IMR-90 (cell line): Measurements from ENCODE around the gene STAG2. TPM values are rescaled to one million over a fixed set of nuclear protein-coding genes. Genes with fewer than 3 reads are reported as not detected.

ENCODE experiments used
- ATAC-seq: fragments of 200-7000 bp; cut with Tn5 transposase; 2 replicates; pipeline ENCODE4 v1.9.1; 2020; ENCODE audit warnings: low read depth, mild to moderate bottlenecking, moderate library complexity
- BruUV-seq: library from RNA; stranded (reverse); fragments of 400-500 nt; replicated peaks from 2 replicates; lab custom pipeline; 2021; lab: Mats Ljungman, UMichigan
- CTCF ChIA-PET: fragments of 300-600 bp; formaldehyde crosslinking; extraction: SDS; loops from one replicate; lab custom pipeline; 2021; ENCODE audit warnings: antibody characterized with exemption; lab: Yijun Ruan, JAX
- POLR2A ChIA-PET: fragments of 300-600 bp; sonication (Branson Sonifier 250); formaldehyde crosslinking; loops from one replicate; lab custom pipeline; 2022; ENCODE audit warnings: antibody characterized with exemption; ENCODE audit not compliant: unreplicated experiment; lab: Charles Lee
- DNase-seq: peaks from one replicate; pipeline ENCODE4 v3.0.0; 2013
- H2AFZ ChIP-seq: replicated peaks from 2 replicates; pipeline ENCODE3; 2013; ENCODE audit warnings: low read length, mild to moderate bottlenecking; ENCODE audit not compliant: poor library complexity
- H2AK5ac ChIP-seq: 2 replicates; pipeline ENCODE4 v1.6.1; 2013; ENCODE audit warnings: low read depth, low read length, inconsistent platforms
- H2AK9ac ChIP-seq: replicated peaks from 2 replicates; pipeline ENCODE3; 2013; ENCODE audit warnings: mild to moderate bottlenecking, low read depth, low read length, moderate library complexity; ENCODE audit not compliant: poor library complexity
- H2BK120ac ChIP-seq: 2 replicates; pipeline ENCODE4 v1.6.1; 2013; ENCODE audit warnings: low read depth, low read length, inconsistent platforms
- H2BK15ac ChIP-seq: 3 replicates; pipeline ENCODE4 v1.6.1; 2013; ENCODE audit warnings: low read depth, low read length, inconsistent platforms
- H2BK20ac ChIP-seq: 2 replicates; pipeline ENCODE4 v1.6.1; 2013; ENCODE audit warnings: low read depth, mild to moderate bottlenecking, inconsistent platforms, low read length, moderate library complexity
- H2BK5ac ChIP-seq: 2 replicates; pipeline ENCODE4 v1.6.1; 2013; ENCODE audit warnings: mild to moderate bottlenecking, low read depth, low read length, inconsistent platforms; ENCODE audit not compliant: poor library complexity, severe bottlenecking
- H3K14ac ChIP-seq: replicated peaks from 2 replicates; pipeline ENCODE4 v1.6.1; 2013; ENCODE audit warnings: low read depth, low read length, inconsistent platforms
- H3K18ac ChIP-seq: 2 replicates; pipeline ENCODE4 v1.6.1; 2013; ENCODE audit warnings: low read depth, low read length, control low read depth
- H3K23ac ChIP-seq: 2 replicates; pipeline ENCODE4 v1.6.1; 2013; ENCODE audit warnings: low read depth, low read length, inconsistent platforms
- H3K27ac ChIP-seq: 2 replicates; pipeline ENCODE4 v1.5.1; 2013; ENCODE audit warnings: mild to moderate bottlenecking, control low read depth, low read length; ENCODE audit not compliant: insufficient read depth
- H3K27me3 ChIP-seq: 2 replicates; pipeline ENCODE4 v1.6.1; 2013; ENCODE audit warnings: low read length; ENCODE audit not compliant: control insufficient read depth, insufficient read depth
- H3K36me3 ChIP-seq: 2 replicates; pipeline ENCODE4 v1.6.1; 2013; ENCODE audit warnings: low read length, mixed read lengths; ENCODE audit not compliant: control insufficient read depth, insufficient read depth
- H3K4ac ChIP-seq: 2 replicates; pipeline ENCODE4 v1.6.1; 2013; ENCODE audit warnings: low read depth, low read length, inconsistent platforms
- H3K4me1 ChIP-seq: 2 replicates; pipeline ENCODE4 v1.6.1; 2013; ENCODE audit warnings: low read length, mixed read lengths; ENCODE audit not compliant: control insufficient read depth, insufficient read depth
- H3K4me2 ChIP-seq: 2 replicates; pipeline ENCODE4 v1.6.1; 2013; ENCODE audit warnings: low read depth, mild to moderate bottlenecking, control low read depth, low read length, moderate library complexity
- H3K4me3 ChIP-seq: 2 replicates; pipeline ENCODE4 v1.5.1; 2013; ENCODE audit warnings: low read depth, mild to moderate bottlenecking, control low read depth, low read length, moderate library complexity; ENCODE audit not compliant: insufficient read depth
- H3K56ac ChIP-seq: 2 replicates; pipeline ENCODE4 v1.6.1; 2013; ENCODE audit warnings: low read length, inconsistent platforms; ENCODE audit not compliant: insufficient read depth; ENCODE audit errors: extremely low read depth
- H3K79me1 ChIP-seq, 2 experiments: 2 replicates each; pipeline ENCODE4 v1.6.1; 2013; ENCODE audit warnings: low read length in 2 of 2, inconsistent platforms in 1 of 2, low read depth in 1 of 2
- H3K9ac ChIP-seq: 2 replicates; pipeline ENCODE4 v1.6.1; 2013; ENCODE audit warnings: low read depth, low read length, control low read depth
- H3K9me1 ChIP-seq: 2 replicates; pipeline ENCODE4 v1.6.1; 2013; ENCODE audit warnings: low read length, inconsistent platforms; ENCODE audit not compliant: insufficient read depth
- H3K9me3 ChIP-seq: 2 replicates; pipeline ENCODE4 v1.6.1; 2013; ENCODE audit warnings: low read length; ENCODE audit not compliant: control insufficient read depth, insufficient read depth
- H4K20me1 ChIP-seq: 2 replicates; pipeline ENCODE4 v1.6.1; 2013; ENCODE audit warnings: low read length, inconsistent platforms; ENCODE audit not compliant: insufficient read depth
- H4K5ac ChIP-seq: 2 replicates; pipeline ENCODE4 v1.6.1; 2013; ENCODE audit warnings: mild to moderate bottlenecking, low read depth, low read length, control low read depth
- H4K8ac ChIP-seq, 2 experiments: 2 replicates each; pipeline ENCODE4 v1.6.1; 2013; ENCODE audit warnings: low read depth in 2 of 2, low read length in 2 of 2, control low read depth in 1 of 2, inconsistent platforms in 1 of 2
- H4K91ac ChIP-seq: 2 replicates; pipeline ENCODE4 v1.6.1; 2013; ENCODE audit warnings: low read depth, low read length, inconsistent platforms; ENCODE audit not compliant: insufficient read depth
- BHLHE40 ChIP-seq: fragments of 150-350 bp; IDR thresholded peaks from 2 replicates; pipeline ENCODE4 v1.6.1; 2016; ENCODE audit warnings: mild to moderate bottlenecking, low read depth, low read length
- CEBPB ChIP-seq: IDR thresholded peaks from 2 replicates; pipeline ENCODE4 v1.6.1; 2012; ENCODE audit warnings: low read depth, low read length, improper control_type of control experiment
- CHD1 ChIP-seq: IDR thresholded peaks from 2 replicates; pipeline ENCODE4 v1.6.1; 2012; ENCODE audit warnings: low read depth, low read length, improper control_type of control experiment
- FOS ChIP-seq: fragments of 150-350 bp; IDR thresholded peaks from 2 replicates; pipeline ENCODE4 v1.6.1; 2016; ENCODE audit warnings: low read depth, low read length
- MAFK ChIP-seq: IDR thresholded peaks from 2 replicates; pipeline ENCODE4 v1.6.1; 2012; ENCODE audit warnings: low read depth, low read length, improper control_type of control experiment
- MAZ ChIP-seq: IDR thresholded peaks from 2 replicates; pipeline ENCODE4 v1.6.1; 2012; ENCODE audit warnings: low read depth, mild to moderate bottlenecking, low read length, improper control_type of control experiment, moderate library complexity, borderline replicate concordance
- MXI1 ChIP-seq: IDR thresholded peaks from 2 replicates; pipeline ENCODE4 v1.6.1; 2012; ENCODE audit warnings: low read depth, mild to moderate bottlenecking, low read length, moderate library complexity, borderline replicate concordance
- NFE2L2 ChIP-seq: fragments of 150-350 bp; IDR thresholded peaks from 2 replicates; pipeline ENCODE4 v1.6.1; 2016; ENCODE audit warnings: low read depth, mild to moderate bottlenecking, low read length
- POLR2A ChIP-seq: IDR thresholded peaks from 2 replicates; pipeline ENCODE4 v1.6.1; 2012; ENCODE audit warnings: mild to moderate bottlenecking, low read depth, low read length
- RAD21 ChIP-seq: IDR thresholded peaks from 2 replicates; pipeline ENCODE4 v1.6.1; 2012; ENCODE audit warnings: low read length, improper control_type of control experiment
- RCOR1 ChIP-seq: IDR thresholded peaks from 2 replicates; pipeline ENCODE4 v1.6.1; 2012; ENCODE audit warnings: mild to moderate bottlenecking, low read length, improper control_type of control experiment; ENCODE audit not compliant: insufficient replicate concordance
- RFX5 ChIP-seq: IDR thresholded peaks from 2 replicates; pipeline ENCODE4 v1.8.0; 2012; ENCODE audit warnings: low read depth, mild to moderate bottlenecking, low read length, moderate library complexity
- WGBS, 2 experiments: methylation state at CpG; one replicate each; pipeline versions ENCODE4 v1.1.5 to v1.1.7; 2013; ENCODE audit warnings: missing lambda C conversion rate in 2 of 2; ENCODE audit not compliant: insufficient read length in 1 of 2; ENCODE audit errors: extremely low coverage in 2 of 2; 5-methylcytosine and 5-hydroxymethylcytosine counted together
- dilution Hi-C: fragments of 300-500 bp; cut with HindIII; formaldehyde crosslinking; loops from one replicate; pipeline ENCODE4 v1.14.3; 2018; ENCODE audit warnings: low sequenced_read_pairs; ENCODE audit not compliant: unreplicated experiment
- in situ Hi-C: fragments of 300-500 bp; cut with MboI; formaldehyde crosslinking; loops from 3 replicates; pipeline ENCODE4 v1.14.3; 2019; ENCODE audit warnings: low sequenced_read_pairs, inconsistent platforms, mixed read lengths
- intact Hi-C: fragments of 100-400 bp; cut with micrococcal nuclease; formaldehyde crosslinking; loops from 2 replicates; pipeline ENCODE4 v1.10.0; 2022
- polyA plus RNA-seq, 3 experiments: library from polyadenylated mRNA; depleted of rRNA; stranded (reverse); fragments of >200 nt; gene quantifications; 2 replicates each; pipeline ENCODE4 v1.2.3, GENCODE V29; 2012; ENCODE audit warnings: low replicate concordance in 1 of 3
- total RNA-seq: library from RNA; depleted of rRNA; stranded (reverse); fragments of >200 nt; gene quantifications from 2 replicates; pipeline ENCODE4 v1.2.3, GENCODE V29; 2012
- TF ChIP-seq, protein P1 (sequence below): conservative IDR thresholded peaks from 2 replicates; pipeline ENCODE4 v1.5.1; 2012; ENCODE audit warnings: mild to moderate bottlenecking, low read depth, low read length, improper control_type of control experiment
- TF ChIP-seq, protein P2 (sequence below): fragments of 150-350 bp; IDR thresholded peaks from 2 replicates; pipeline ENCODE4 v1.6.1; 2016; ENCODE audit warnings: low read depth, mild to moderate bottlenecking, low read length, moderate library complexity, borderline replicate concordance
- TF ChIP-seq, protein P3 (sequence below): fragments of 150-350 bp; IDR thresholded peaks from 2 replicates; pipeline ENCODE4 v1.6.1; 2017; ENCODE audit warnings: mild to moderate bottlenecking, antibody characterized with exemption, low read length, low read depth

STAG2 gene
- total and polyA plus RNA-seq, 2 of the 4 experiments (the other 2 are of a cell fraction) = 19.6 to 71.2 TPM

DNA sequence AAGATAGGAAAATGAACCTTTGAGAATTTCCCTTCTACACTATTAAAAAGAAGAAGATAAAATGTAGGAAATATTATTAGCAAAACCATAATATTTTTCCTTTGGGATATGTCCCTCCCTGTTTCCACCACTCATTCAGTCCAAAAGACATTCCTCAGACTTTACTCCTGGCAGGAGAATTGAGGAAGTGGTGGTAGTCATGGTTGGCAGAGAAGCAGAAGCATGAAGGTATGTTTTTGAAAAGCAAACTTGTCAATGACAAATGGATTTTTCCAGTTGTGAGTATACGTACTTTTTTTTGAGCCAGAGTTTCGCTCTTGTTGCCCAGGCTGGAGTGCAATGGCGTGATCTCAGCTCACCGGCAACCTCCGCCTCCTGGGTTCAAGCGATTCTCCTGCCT lies 13.7 kb downstream of the STAG2 start:
- Histone ChIP-seq H2AK5ac (no peak overlapping the region), H4K91ac (no peak overlapping the region), H4K20me1 (peaks cover 42% of the 10 kb centered on the region), H3K4me1 (no peaks in the 10 kb centered on the region), H3K4ac (no peak overlapping the region), H3K36me3 (no peaks in the 10 kb centered on the region), H3K4me2 (no peak overlapping the region), H2BK120ac (no peak overlapping the region), H4K5ac (no peak overlapping the region), H2AK9ac (no peak overlapping the region), H2BK15ac (no peak overlapping the region), H3K18ac (no peak overlapping the region), H3K9ac (no peak overlapping the region), H3K23ac (no peak overlapping the region), H3K4me3 (no peak overlapping the region), H2AFZ (no peak overlapping the region), H3K56ac (no peak overlapping the region), H4K8ac (no peak overlapping the region), H3K79me1 (peaks cover 4 to 5% of the 10 kb centered on the region in 2 experiments; a peak in 1 of 4 replicates), H3K27me3 (no peaks in the 10 kb centered on the region), H3K27ac (no peak overlapping the region), H2BK5ac (no peak overlapping the region), H2BK20ac (no peak overlapping the region), H3K9me3 (no peaks in the 10 kb centered on the region), H3K9me1 (no peaks in the 10 kb centered on the region), H3K14ac (no peak overlapping the region)
- CTCF ChIA-PET = no interaction called here
- dilution Hi-C loops (no loop called here), in situ Hi-C loops (no loop called here), intact Hi-C loops (loop anchor here (5.0 kb wide), 1 partner anchor 47 kb away; no protein-coding TSS in a partner anchor)
- POLR2A ChIA-PET = no interaction called here
- BruUV-seq = no TSS peak
- no peak for ATAC-seq
- TF ChIP-seq, protein P1, sequence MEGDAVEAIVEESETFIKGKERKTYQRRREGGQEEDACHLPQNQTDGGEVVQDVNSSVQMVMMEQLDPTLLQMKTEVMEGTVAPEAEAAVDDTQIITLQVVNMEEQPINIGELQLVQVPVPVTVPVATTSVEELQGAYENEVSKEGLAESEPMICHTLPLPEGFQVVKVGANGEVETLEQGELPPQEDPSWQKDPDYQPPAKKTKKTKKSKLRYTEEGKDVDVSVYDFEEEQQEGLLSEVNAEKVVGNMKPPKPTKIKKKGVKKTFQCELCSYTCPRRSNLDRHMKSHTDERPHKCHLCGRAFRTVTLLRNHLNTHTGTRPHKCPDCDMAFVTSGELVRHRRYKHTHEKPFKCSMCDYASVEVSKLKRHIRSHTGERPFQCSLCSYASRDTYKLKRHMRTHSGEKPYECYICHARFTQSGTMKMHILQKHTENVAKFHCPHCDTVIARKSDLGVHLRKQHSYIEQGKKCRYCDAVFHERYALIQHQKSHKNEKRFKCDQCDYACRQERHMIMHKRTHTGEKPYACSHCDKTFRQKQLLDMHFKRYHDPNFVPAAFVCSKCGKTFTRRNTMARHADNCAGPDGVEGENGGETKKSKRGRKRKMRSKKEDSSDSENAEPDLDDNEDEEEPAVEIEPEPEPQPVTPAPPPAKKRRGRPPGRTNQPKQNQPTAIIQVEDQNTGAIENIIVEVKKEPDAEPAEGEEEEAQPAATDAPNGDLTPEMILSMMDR = no peak
- TF ChIP-seq RCOR1 = no peak
- no peak for TF ChIP-seq MAFK
- TF ChIP-seq BHLHE40 = no peak
- TF ChIP-seq CHD1 = no peak
- TF ChIP-seq FOS = no peak
- no peak for TF ChIP-seq MXI1
- TF ChIP-seq RAD21 = no peak
- TF ChIP-seq, protein P2, sequence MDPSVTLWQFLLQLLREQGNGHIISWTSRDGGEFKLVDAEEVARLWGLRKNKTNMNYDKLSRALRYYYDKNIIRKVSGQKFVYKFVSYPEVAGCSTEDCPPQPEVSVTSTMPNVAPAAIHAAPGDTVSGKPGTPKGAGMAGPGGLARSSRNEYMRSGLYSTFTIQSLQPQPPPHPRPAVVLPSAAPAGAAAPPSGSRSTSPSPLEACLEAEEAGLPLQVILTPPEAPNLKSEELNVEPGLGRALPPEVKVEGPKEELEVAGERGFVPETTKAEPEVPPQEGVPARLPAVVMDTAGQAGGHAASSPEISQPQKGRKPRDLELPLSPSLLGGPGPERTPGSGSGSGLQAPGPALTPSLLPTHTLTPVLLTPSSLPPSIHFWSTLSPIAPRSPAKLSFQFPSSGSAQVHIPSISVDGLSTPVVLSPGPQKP = no peak
- TF ChIP-seq, protein P3, sequence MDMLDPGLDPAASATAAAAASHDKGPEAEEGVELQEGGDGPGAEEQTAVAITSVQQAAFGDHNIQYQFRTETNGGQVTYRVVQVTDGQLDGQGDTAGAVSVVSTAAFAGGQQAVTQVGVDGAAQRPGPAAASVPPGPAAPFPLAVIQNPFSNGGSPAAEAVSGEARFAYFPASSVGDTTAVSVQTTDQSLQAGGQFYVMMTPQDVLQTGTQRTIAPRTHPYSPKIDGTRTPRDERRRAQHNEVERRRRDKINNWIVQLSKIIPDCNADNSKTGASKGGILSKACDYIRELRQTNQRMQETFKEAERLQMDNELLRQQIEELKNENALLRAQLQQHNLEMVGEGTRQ = no peak
- no peak for TF ChIP-seq CEBPB
- TF ChIP-seq MAZ = no peak
- no peak for TF ChIP-seq NFE2L2
- TF ChIP-seq POLR2A = no peak
- no peak for TF ChIP-seq RFX5
- WGBS, 2 experiments = 64% methylated on average over 4 of the region's 6 CpGs; no CpG with 5 or more reads in 1 of the 2 experiments
- DNase-seq = peak; percentile 31
